SH-SY5Y (cell line): Measurements from ENCODE around the gene CFTR.

Experiments used
- GATA2 ChIP-seq: IDR thresholded peaks from 2 replicates; pipeline ENCODE4 v1.6.1; 2011; ENCODE audit warnings: mild to moderate bottlenecking, low read depth, low read length
- GATA3 ChIP-seq: IDR thresholded peaks from 2 replicates; pipeline ENCODE4 v1.6.1; 2011; ENCODE audit warnings: low read depth, mild to moderate bottlenecking, low read length, moderate library complexity

GRCh38 chr7:117637937-117638336 lies 158.1 kb downstream of the CFTR start:
- no peak for TF ChIP-seq GATA2
- no peak for TF ChIP-seq GATA3
